GM18520 (cell line): ENCODE data around the gene RIPPLY1.

Experiments used
- ATAC-seq: cut with Tn5 transposase; IDR thresholded peaks from one replicate; pipeline ENCODE4 v1.9.1; 2021; ENCODE audit not compliant: unreplicated experiment

Gene RIPPLY1

GRCh38 chrX:106903291-106903824 is at the start of gene RIPPLY1:
RIPPLY1 (minus strand) TSS chrX:106903341; CDS start chrX:106903287, 54 bp downstream.
- ATAC-seq = no peak

GRCh38 chrX:106952538-106952937 is 49.4 kb upstream of the RIPPLY1 start:
- ATAC-seq = no peak

GRCh38 chrX:106952089-106952488 is 48.9 kb upstream of the RIPPLY1 start:
- no peak for ATAC-seq

- no peak for ATAC-seq
Observed at GRCh38 chrX:106951230-106951629, 48.1 kb upstream of the RIPPLY1 start.

DNA sequence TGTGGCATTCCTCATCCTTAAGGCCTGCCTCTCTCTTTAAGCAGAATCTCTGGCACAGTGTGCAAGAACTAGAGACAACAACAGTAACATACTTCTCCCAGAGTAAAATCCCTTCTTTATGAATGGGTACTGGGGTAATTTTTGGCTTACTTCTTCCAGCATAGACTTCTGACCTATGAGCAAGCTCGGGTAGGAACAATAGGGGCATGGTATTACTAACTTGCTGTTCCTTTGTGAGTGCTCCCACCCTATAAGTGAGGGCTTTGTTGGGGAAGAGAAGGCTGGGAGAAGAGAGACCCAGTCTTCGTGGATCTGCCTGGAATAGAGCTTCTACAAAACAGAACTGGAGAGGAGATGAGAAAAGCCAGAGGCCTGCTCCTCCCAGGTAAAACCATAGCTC is 47.2 kb upstream of the RIPPLY1 start:
- no peak for ATAC-seq

GRCh38 chrX:106949366-106949765 is 46.2 kb upstream of the RIPPLY1 start:
- no peak for ATAC-seq

- no peak for ATAC-seq
Observed at GRCh38 chrX:106948641-106949040, 45.5 kb upstream of the RIPPLY1 start.

GRCh38 chrX:106946464-106946863 is 43.3 kb upstream of the RIPPLY1 start:
- ATAC-seq = no peak

DNA sequence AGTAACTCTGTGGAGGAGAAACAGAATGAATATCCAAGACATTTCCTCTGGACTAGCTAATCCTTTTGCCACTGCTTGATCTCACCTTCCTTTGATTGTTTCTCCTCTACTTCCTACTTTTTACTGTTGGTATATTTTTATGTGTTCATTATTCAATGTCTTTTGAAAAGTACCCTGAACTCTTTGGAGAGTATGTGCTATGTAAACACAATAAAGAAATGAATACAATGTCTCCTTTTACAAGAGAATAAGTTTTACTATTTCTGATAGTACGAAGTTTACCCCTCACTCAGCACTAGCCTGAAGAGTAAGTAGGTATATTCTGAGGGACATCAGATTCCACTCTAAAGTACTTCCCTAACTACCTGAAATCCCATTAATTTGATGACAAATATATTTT is 36.9 kb upstream of the RIPPLY1 start:
- no peak for ATAC-seq

DNA sequence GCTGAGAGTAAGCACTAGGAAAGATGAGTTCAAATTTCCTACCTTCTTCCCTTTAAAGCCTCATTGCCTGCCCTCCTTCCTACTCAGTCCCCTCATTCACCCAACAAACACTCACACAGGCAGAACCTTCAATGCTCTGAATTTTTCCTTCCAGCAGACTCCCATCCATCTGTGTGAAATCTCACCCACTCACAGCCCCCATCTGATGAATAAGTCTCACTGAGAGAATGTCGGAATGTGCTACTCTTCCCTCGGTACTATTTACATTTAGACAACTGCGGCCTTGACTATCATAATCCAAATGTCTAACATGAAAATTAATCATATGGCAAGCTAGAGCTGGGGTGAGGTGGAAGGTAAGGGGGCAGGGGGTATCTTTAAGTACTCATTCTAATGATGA is 36.4 kb upstream of the RIPPLY1 start:
- no peak for ATAC-seq

DNA sequence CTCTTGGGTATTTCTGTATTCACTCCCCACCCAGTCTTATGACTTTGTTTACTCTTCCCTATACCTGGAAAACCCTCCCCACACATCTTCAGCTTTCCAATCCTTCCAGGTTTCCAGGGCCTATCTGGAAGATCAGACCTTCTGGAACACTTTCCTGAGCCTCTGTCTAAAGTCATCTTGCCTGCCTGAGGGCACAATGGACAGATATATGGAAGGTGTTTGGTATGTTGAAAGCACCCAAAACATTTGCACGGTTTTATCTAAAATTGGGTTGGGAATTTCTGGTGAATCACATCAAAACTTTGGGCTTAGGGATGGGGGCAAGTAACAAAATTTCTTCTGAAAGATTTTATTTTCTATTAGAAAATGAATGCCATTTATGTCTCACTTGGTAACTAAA is 33.1 kb upstream of the RIPPLY1 start:
- ATAC-seq = no peak

DNA sequence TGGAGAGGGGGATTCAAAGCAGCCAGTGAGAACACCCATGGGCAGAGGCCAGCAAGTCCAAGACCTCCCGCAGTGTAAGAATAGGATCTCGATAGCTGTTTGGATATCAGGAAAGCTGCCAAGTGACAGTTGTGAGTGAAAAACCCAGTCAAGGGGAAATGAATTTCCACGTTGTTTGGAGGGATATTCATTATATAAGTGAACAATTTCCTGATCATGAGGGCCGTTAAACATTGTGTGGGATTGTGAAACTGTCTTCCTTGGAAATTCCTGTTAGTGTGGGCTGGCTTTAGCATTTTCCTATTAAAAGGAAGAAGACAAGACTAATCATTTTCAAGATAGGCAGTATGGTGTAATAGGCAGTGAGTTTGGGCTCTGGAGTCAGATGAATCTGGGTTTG is 32.0 kb upstream of the RIPPLY1 start:
- no peak for ATAC-seq

DNA sequence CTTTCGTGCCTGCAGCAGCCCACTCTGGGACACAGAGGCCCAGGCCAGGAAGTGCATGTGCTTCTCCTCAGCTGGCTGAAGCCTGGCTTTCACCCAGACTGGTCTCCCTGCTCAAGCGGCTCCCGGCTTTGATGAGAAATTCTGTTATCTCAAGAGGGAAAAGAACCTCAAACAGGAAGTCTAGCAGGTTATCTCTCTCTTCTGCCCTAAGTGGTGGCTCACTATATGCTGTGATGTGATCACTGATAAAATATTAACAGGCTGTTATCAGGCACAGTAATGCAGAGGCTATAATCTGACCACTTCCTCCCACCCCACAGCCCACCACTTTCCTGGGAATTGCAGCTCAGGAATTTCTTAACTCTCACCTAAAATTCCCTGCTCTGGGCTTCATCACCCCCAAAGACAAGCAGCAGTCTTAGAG is 30.4 kb upstream of the RIPPLY1 start:
- ATAC-seq = no peak

DNA sequence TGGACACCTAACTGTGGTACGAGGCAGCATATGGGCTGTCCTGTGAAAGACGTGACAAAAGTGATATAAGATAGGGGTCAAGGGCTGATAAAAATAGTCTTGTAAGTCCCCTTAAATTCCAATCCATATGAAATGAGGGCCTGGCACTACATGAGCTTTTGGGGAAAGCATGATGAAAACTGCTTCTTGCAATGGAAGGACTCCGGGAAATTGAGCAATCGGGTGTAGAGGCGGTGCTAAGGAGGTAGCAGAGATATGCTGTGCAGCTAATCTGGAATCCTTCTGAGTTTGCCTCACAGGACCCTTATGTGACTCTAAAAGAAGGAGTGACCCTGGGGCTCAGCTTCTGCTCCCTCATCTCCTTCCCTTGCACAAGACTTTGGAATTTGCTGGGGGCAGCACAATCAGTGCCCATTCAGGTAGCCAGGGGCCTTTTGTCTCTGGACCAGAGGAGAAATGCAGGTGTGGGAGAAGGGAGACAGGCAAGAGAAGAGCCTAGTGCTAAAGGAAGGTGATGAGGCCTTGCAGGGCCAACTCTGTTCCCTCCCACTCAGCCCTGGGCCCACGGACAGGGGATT is 29.9 kb upstream of the RIPPLY1 start:
- no peak for ATAC-seq

- no peak for ATAC-seq
Observed at GRCh38 chrX:106932492-106932923, 29.4 kb upstream of the RIPPLY1 start.

DNA sequence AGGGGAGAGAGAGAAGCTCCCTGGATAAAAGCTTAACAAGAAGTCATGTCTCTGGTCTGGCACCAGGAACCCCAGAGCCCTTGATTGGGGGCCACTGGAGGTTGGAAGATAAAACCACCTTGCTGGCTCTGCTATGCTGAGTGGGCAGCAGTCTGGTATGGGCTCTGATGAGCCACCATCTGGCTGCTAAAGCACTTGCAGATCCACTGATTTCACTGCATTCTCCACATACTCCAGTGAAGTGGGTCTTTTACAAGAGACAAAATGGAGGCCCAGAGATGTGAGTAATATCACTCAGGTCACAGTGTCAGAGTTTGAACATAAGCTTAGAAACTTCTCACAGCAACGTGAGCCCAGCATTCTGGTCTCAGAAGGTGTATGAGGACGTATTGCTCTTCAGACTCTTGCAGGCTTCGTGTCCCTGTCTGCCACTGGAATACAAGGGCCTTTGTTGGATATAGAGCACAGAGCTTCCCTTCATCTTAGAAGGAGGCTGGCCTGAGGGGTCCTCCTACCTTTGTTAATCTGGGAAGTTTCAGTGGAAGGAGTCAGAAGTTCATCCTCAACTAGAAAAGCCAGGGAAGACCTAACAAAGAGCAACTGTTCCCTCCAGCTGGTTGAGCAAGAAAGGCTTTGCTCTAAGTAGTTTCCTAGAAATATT is 28.8 kb upstream of the RIPPLY1 start:
- ATAC-seq = no peak

DNA sequence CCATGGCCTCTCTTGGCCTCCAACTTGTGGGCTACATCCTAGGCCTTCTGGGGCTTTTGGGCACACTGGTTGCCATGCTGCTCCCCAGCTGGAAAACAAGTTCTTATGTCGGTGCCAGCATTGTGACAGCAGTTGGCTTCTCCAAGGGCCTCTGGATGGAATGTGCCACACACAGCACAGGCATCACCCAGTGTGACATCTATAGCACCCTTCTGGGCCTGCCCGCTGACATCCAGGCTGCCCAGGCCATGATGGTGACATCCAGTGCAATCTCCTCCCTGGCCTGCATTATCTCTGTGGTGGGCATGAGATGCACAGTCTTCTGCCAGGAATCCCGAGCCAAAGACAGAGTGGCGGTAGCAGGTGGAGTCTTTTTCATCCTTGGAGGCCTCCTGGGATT is 25.1 kb upstream of the RIPPLY1 start:
- no peak for ATAC-seq

DNA sequence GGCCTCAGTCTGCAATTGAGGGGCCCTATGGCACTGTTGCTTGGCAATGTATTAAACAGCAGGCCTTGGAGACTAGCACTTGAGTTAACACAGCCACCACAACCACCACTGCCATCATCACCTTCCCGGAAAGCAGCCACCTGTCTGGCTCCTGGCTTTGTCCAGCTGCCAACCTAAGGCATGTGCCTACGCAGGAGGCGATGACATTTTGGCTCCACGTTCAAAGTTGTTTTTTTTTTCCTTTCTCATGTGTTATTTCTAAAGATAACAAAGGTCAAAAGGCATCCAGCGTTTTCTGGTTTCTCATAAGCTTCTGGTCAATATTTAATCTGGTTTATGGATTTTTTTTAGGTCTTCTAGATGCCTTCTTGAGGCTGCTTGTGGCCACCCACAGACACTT is 24.6 kb upstream of the RIPPLY1 start:
- ATAC-seq = no peak

GRCh38 chrX:106927023-106927422 is 23.9 kb upstream of the RIPPLY1 start:
- ATAC-seq = no peak

- no peak for ATAC-seq
Observed at GRCh38 chrX:106921637-106922036, 18.5 kb upstream of the RIPPLY1 start.

- no peak for ATAC-seq
Observed at GRCh38 chrX:106919932-106920452, 16.9 kb upstream of the RIPPLY1 start, which contains the start of gene CLDN2. CLDN2 (plus strand) TSS chrX:106920402; CDS start chrX:106928229, 7,827 bp downstream.

- ATAC-seq = no peak
Observed at GRCh38 chrX:106917830-106918500, 14.8 kb upstream of the RIPPLY1 start.
